ENCODE data around the gene NKD1.
A peak's percentile ranks its signal among the peaks of the same experiment; 100 is the strongest.

Gene NKD1

DNA sequence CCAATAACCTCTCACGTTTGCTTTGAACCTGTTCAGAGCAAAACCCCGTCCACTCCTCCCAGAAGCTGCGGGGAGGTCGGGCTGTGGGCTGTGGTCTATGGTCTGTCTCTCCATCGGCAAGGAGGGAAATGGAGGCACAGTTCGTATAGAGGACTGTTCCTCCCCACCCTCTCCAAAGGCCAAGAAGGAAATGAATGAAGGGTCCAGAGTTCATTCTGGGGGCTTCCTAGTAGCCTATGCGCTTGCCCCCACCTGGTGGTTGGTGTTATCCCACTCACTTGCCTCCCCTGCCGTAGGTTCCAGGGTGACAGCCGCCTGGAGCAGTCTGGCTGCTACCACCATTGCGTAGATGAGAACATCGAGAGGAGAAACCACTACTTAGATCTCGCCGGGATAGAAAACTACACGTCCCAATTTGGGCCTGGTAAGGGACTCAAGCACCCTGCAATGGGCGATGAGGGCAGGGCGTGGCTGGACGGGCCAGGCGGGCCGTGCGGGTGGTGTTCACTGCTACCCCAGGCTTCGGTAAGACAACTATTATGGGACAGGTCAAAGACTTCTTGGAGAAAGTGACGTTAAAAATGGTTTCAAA is 83.9 kb downstream of the NKD1 start:
- no peak overlapping the region for H2BK12ac ChIP-seq (ENCODE audit: low read length in 2 of 2)
- H2AK5ac ChIP-seq (ENCODE audit: low read length, severe bottlenecking), result no peak overlapping the region
- H3K4ac ChIP-seq (ENCODE audit: low read depth in 1 of 2, low read length in 2 of 2), result no peak overlapping the region
- DNase-seq, result no peak
- H3K4me3 ChIP-seq (ENCODE audit: insufficient read depth in 1 of 2, low read depth in 1 of 2, low read length in 2 of 2), result no peak overlapping the region
- H3K23ac ChIP-seq (ENCODE audit: low read length in 2 of 2), result no peak overlapping the region
- H3K9ac ChIP-seq (ENCODE audit: low read length), result no peak overlapping the region
- no peak overlapping the region for H2BK120ac ChIP-seq (ENCODE audit: low read depth, low read length)
- no peak overlapping the region for H4K91ac ChIP-seq (ENCODE audit: low read length)
- no peak overlapping the region for H3K4me2 ChIP-seq (ENCODE audit: low read length, poor library complexity, severe bottlenecking)
- no peaks in the 10 kb centered on the region for H3K4me1 ChIP-seq (ENCODE audit: control insufficient read depth, insufficient read depth, low read depth, low read length)
- no peak overlapping the region for H2AFZ ChIP-seq (ENCODE audit: low read depth, low read length)
- peaks cover 25 to 41% of the 10 kb centered on the region in 2 experiments for H3K27me3 ChIP-seq (ENCODE audit: control insufficient read depth in 1 of 2, insufficient read depth in 1 of 2, low read length in 2 of 2)
- no peak overlapping the region for H3K27ac ChIP-seq (ENCODE audit: low read length, poor library complexity, severe bottlenecking)
- no peak overlapping the region for H2BK5ac ChIP-seq (ENCODE audit: low read depth, low read length, poor library complexity, severe bottlenecking)
- no peak overlapping the region for H2BK15ac ChIP-seq (ENCODE audit: low read depth, poor library complexity, severe bottlenecking)
- WGBS, result 89% methylated on average over 21 of the region's 22 CpGs
- H3K14ac ChIP-seq (ENCODE audit: low read length in 2 of 2), result no peak overlapping the region
- no peak overlapping the region for H4K8ac ChIP-seq (ENCODE audit: low read length)
- H3K9me3 ChIP-seq (ENCODE audit: control insufficient read depth, low read length), result no peaks in the 10 kb centered on the region
- H3K18ac ChIP-seq (ENCODE audit: low read depth in 1 of 2, low read length in 2 of 2), result no peak overlapping the region
- H3K79me1 ChIP-seq (replicated peaks; ENCODE audit: low read length, poor library complexity, severe bottlenecking), result no peaks in the 10 kb centered on the region
- peaks cover 0 to 2% of the 10 kb centered on the region in 2 experiments for H3K36me3 ChIP-seq (ENCODE audit: control insufficient read depth in 1 of 2, insufficient read depth in 2 of 2, low read depth in 1 of 2, low read length in 2 of 2)

DNA sequence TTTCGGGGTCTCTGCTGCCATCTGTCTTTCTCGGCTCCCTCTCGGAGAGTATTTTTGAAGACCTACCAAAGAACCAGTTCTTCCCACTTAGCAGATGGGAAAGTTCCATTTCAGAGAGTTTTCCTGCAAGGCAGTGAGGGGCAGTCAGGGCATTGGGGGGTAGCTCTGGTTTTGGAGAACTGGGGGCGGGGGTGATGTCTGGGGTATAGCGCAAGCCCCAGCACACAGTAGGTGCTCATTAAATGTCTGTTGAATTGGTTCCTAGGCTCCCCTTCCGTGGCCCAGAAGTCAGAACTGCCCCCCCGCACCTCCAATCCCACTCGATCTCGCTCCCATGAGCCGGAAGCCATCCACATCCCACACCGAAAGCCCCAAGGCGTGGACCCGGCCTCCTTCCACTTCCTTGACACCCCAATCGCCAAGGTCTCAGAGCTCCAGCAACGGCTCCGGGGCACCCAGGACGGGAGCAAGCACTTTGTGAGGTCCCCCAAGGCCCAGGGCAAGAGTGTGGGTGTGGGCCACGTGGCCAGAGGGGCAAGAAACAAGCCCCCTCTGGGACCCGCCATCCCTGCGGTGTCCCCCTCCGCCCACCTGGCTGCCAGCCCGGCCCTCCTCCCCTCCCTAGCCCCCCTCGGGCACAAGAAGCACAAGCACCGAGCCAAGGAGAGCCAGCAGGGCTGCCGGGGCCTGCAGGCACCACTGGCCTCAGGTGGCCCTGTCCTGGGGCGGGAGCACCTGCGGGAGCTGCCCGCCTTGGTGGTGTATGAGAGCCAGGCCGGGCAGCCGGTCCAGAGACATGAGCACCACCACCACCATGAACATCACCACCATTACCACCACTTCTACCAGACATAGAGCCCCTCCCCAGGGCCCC is 85.0 kb downstream of the NKD1 start:
- peaks cover 20 to 35% of the 10 kb centered on the region in 2 experiments for H3K27me3 ChIP-seq (ENCODE audit: control insufficient read depth in 1 of 2, insufficient read depth in 1 of 2, low read length in 2 of 2)
- 89% methylated on average over 28 of the region's 30 CpGs for WGBS
- DNase-seq, result no peak

DNA sequence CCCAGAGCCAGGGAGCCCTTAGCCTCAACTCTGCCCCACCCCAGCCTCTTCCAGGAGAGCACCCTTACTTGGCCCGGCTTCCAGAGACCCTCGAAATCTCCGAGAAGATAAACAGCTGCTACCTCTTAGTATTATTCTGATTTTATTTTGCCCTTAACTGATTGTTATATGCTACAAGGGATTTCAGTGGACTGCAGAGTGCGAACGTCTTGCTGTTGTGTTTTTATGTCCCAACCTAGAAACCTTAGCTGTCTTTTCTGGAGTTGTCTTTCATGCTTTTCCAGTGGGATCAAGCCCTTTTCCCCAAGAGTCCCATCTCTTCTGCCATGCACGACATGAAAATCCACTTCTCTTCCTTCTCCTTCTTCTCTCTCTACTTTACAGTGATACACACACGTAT is 85.9 kb downstream of the NKD1 start:
- Histone ChIP-seq H2BK12ac (ENCODE audit: low read length in 2 of 2) (no peak overlapping the region), H3K79me1 (replicated peaks; ENCODE audit: low read length, poor library complexity, severe bottlenecking) (no peaks in the 10 kb centered on the region), H3K27ac (ENCODE audit: low read length, poor library complexity, severe bottlenecking) (no peak overlapping the region), H3K36me3 (ENCODE audit: control insufficient read depth in 1 of 2, insufficient read depth in 2 of 2, low read depth in 1 of 2, low read length in 2 of 2) (peaks cover 0 to 2% of the 10 kb centered on the region in 2 experiments), H3K9me3 (ENCODE audit: control insufficient read depth, low read length) (no peaks in the 10 kb centered on the region), H3K27me3 (ENCODE audit: control insufficient read depth in 1 of 2, insufficient read depth in 1 of 2, low read length in 2 of 2) (peaks cover 20 to 32% of the 10 kb centered on the region in 2 experiments), H3K4me2 (ENCODE audit: low read length, poor library complexity, severe bottlenecking) (no peak overlapping the region), H3K4ac (ENCODE audit: low read depth in 1 of 2, low read length in 2 of 2) (no peak overlapping the region), H3K4me1 (ENCODE audit: control insufficient read depth, insufficient read depth, low read depth, low read length) (no peaks in the 10 kb centered on the region), H3K23ac (ENCODE audit: low read length in 2 of 2) (no peak overlapping the region), H2BK15ac (ENCODE audit: low read depth, poor library complexity, severe bottlenecking) (no peak overlapping the region), H3K18ac (ENCODE audit: low read depth in 1 of 2, low read length in 2 of 2) (no peak overlapping the region), H2BK5ac (ENCODE audit: low read depth, low read length, poor library complexity, severe bottlenecking) (no peak overlapping the region), H2BK120ac (ENCODE audit: low read depth, low read length) (no peak overlapping the region), H4K8ac (ENCODE audit: low read length) (no peak overlapping the region), H3K9ac (ENCODE audit: low read length) (no peak overlapping the region), H4K91ac (ENCODE audit: low read length) (no peak overlapping the region), H3K4me3 (ENCODE audit: insufficient read depth in 1 of 2, low read depth in 1 of 2, low read length in 2 of 2) (no peak overlapping the region), H3K14ac (ENCODE audit: low read length in 2 of 2) (no peak overlapping the region), H2AK5ac (ENCODE audit: low read length, severe bottlenecking) (no peak overlapping the region), H2AFZ (ENCODE audit: low read depth, low read length) (no peak overlapping the region)
- WGBS, result 88% methylated on average over 3 of the region's 7 CpGs
- DNase-seq, result no peak

More for the DNA sequence above, 85.0 kb downstream of the NKD1 start:
- H3K4me1 ChIP-seq (ENCODE audit: control insufficient read depth, insufficient read depth, low read depth, low read length), result no peaks in the 10 kb centered on the region
- H4K91ac ChIP-seq (ENCODE audit: low read length), result peak overlapping the region; percentile 8
- no peak overlapping the region for H3K23ac ChIP-seq (ENCODE audit: low read length in 2 of 2)
- peaks cover 0 to 2% of the 10 kb centered on the region in 2 experiments for H3K36me3 ChIP-seq (ENCODE audit: control insufficient read depth in 1 of 2, insufficient read depth in 2 of 2, low read depth in 1 of 2, low read length in 2 of 2)
- H2AK5ac ChIP-seq (ENCODE audit: low read length, severe bottlenecking), result no peak overlapping the region
- no peak overlapping the region for H3K9ac ChIP-seq (ENCODE audit: low read length)
- H2AFZ ChIP-seq (ENCODE audit: low read depth, low read length), result no peak overlapping the region
- no peak overlapping the region for H3K14ac ChIP-seq (ENCODE audit: low read length in 2 of 2)
- H2BK12ac ChIP-seq (ENCODE audit: low read length in 2 of 2), result no peak overlapping the region
- no peaks in the 10 kb centered on the region for H3K79me1 ChIP-seq (replicated peaks; ENCODE audit: low read length, poor library complexity, severe bottlenecking)
- no peak overlapping the region for H2BK5ac ChIP-seq (ENCODE audit: low read depth, low read length, poor library complexity, severe bottlenecking)
- no peak overlapping the region for H3K18ac ChIP-seq (ENCODE audit: low read depth in 1 of 2, low read length in 2 of 2)
- H3K27ac ChIP-seq (ENCODE audit: low read length, poor library complexity, severe bottlenecking), result no peak overlapping the region
- H2BK120ac ChIP-seq (ENCODE audit: low read depth, low read length), result no peak overlapping the region
- no peaks in the 10 kb centered on the region for H3K9me3 ChIP-seq (ENCODE audit: control insufficient read depth, low read length)
- peak overlapping the region; percentile 7 for H4K8ac ChIP-seq (ENCODE audit: low read length)
- no peak overlapping the region for H2BK15ac ChIP-seq (ENCODE audit: low read depth, poor library complexity, severe bottlenecking)
- H3K4ac ChIP-seq (ENCODE audit: low read depth in 1 of 2, low read length in 2 of 2), result no peak overlapping the region
- H3K4me3 ChIP-seq (ENCODE audit: insufficient read depth in 1 of 2, low read depth in 1 of 2, low read length in 2 of 2), result no peak overlapping the region
- no peak overlapping the region for H3K4me2 ChIP-seq (ENCODE audit: low read length, poor library complexity, severe bottlenecking)

DNA sequence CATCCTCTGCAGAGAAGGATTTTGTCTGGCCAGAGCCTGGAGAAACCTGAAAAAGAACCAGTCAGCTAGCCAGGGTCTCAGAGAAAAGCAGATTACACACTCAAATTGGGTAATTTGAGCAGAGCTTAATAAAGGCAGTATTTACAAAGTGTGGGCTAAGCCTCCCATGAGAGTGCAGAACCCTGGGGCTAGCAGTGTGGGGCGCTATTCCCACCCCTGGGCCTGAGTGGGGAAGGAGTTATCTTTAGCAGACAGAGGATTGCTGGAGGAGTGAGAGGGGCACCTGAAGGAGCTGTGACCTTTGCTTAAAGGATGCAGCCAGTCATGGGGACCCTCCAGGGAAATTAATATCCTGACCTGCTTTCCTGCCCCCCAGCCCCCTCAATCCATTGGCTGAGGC is 86.8 kb downstream of the NKD1 start:
- H3K9me3 ChIP-seq (ENCODE audit: control insufficient read depth, low read length), result no peaks in the 10 kb centered on the region
- H2BK120ac ChIP-seq (ENCODE audit: low read depth, low read length), result no peak overlapping the region
- DNase-seq, result no peak
- no peak overlapping the region for H3K14ac ChIP-seq (ENCODE audit: low read length in 2 of 2)
- H3K27ac ChIP-seq (ENCODE audit: low read length, poor library complexity, severe bottlenecking), result no peak overlapping the region
- H3K18ac ChIP-seq (ENCODE audit: low read depth in 1 of 2, low read length in 2 of 2), result no peak overlapping the region
- no peaks in the 10 kb centered on the region for H3K4me1 ChIP-seq (ENCODE audit: control insufficient read depth, insufficient read depth, low read depth, low read length)
- no peak overlapping the region for H2BK15ac ChIP-seq (ENCODE audit: low read depth, poor library complexity, severe bottlenecking)
- no peak overlapping the region for H3K23ac ChIP-seq (ENCODE audit: low read length in 2 of 2)
- no peak overlapping the region for H2AFZ ChIP-seq (ENCODE audit: low read depth, low read length)
- no peak overlapping the region for H2AK5ac ChIP-seq (ENCODE audit: low read length, severe bottlenecking)
- peaks cover 0 to 2% of the 10 kb centered on the region in 2 experiments for H3K36me3 ChIP-seq (ENCODE audit: control insufficient read depth in 1 of 2, insufficient read depth in 2 of 2, low read depth in 1 of 2, low read length in 2 of 2)
- H3K79me1 ChIP-seq (replicated peaks; ENCODE audit: low read length, poor library complexity, severe bottlenecking), result no peaks in the 10 kb centered on the region
- WGBS, result 65% methylated on average over 1 of the region's 1 CpG
- no peak overlapping the region for H3K4me3 ChIP-seq (ENCODE audit: insufficient read depth in 1 of 2, low read depth in 1 of 2, low read length in 2 of 2)
- no peak overlapping the region for H4K91ac ChIP-seq (ENCODE audit: low read length)
- no peak overlapping the region for H3K4ac ChIP-seq (ENCODE audit: low read depth in 1 of 2, low read length in 2 of 2)
- no peak overlapping the region for H2BK12ac ChIP-seq (ENCODE audit: low read length in 2 of 2)
- H4K8ac ChIP-seq (ENCODE audit: low read length), result no peak overlapping the region
- no peak overlapping the region for H3K9ac ChIP-seq (ENCODE audit: low read length)
- no peak overlapping the region for H3K4me2 ChIP-seq (ENCODE audit: low read length, poor library complexity, severe bottlenecking)
- H2BK5ac ChIP-seq (ENCODE audit: low read depth, low read length, poor library complexity, severe bottlenecking), result no peak overlapping the region
- H3K27me3 ChIP-seq (ENCODE audit: control insufficient read depth in 1 of 2, insufficient read depth in 1 of 2, low read length in 2 of 2), result peaks cover 17 to 36% of the 10 kb centered on the region in 2 experiments

All from mesenchymal stem cell (in vitro differentiated cells and primary cell).